Measurements from ENCODE around the gene FIBCD1.

The FIBCD1 gene

GRCh38 chr9:130937146-130938076 is 1.6 kb downstream of the FIBCD1 start:
- no peak overlapping the region for H3K27ac Mint-ChIP-seq
- peaks cover 35% of the 10 kb centered on the region for H3K4me1 Mint-ChIP-seq
- H3K9me3 Mint-ChIP-seq = no peaks in the 10 kb centered on the region

GRCh38 chr9:130936285-130937117 is 2.5 kb downstream of the FIBCD1 start:
- no peaks in the 10 kb centered on the region for H3K9me3 Mint-ChIP-seq
- no peak for ATAC-seq
- H3K4me1 Mint-ChIP-seq = peaks cover 44% of the 10 kb centered on the region
- H3K36me3 Mint-ChIP-seq = no peaks in the 10 kb centered on the region
- H3K27me3 Mint-ChIP-seq = peaks cover 93% of the 10 kb centered on the region
- H3K27ac Mint-ChIP-seq = no peak overlapping the region
- H3K4me3 Mint-ChIP-seq = peak overlapping the region; percentile 11

More at GRCh38 chr9:130937146-130938076, 1.6 kb downstream of the FIBCD1 start:
- ATAC-seq = no peak
- H3K4me3 Mint-ChIP-seq = no peak overlapping the region
- peaks cover 93% of the 10 kb centered on the region for H3K27me3 Mint-ChIP-seq
- H3K36me3 Mint-ChIP-seq = no peaks in the 10 kb centered on the region

GRCh38 chr9:130935648-130936271 is 3.3 kb downstream of the FIBCD1 start:
- Mint-ChIP-seq H3K9me3 (no peaks in the 10 kb centered on the region), H3K36me3 (no peaks in the 10 kb centered on the region), H3K27ac (no peak overlapping the region), H3K4me3 (no peak overlapping the region), H3K4me1 (peaks cover 45% of the 10 kb centered on the region), H3K27me3 (peaks cover 92% of the 10 kb centered on the region)
- ATAC-seq = no peak

- no peak overlapping the region for H3K27ac Mint-ChIP-seq
Measured at GRCh38 chr9:130934702-130935647, 4.1 kb downstream of the FIBCD1 start.

GRCh38 chr9:130934246-130934645 is 4.8 kb downstream of the FIBCD1 start:
- no peak for ATAC-seq

More at GRCh38 chr9:130934702-130935647, 4.1 kb downstream of the FIBCD1 start:
- Mint-ChIP-seq H3K36me3 (no peaks in the 10 kb centered on the region), H3K4me1 (peaks cover 40% of the 10 kb centered on the region), H3K27me3 (peaks cover 92% of the 10 kb centered on the region), H3K9me3 (no peaks in the 10 kb centered on the region), H3K4me3 (no peak overlapping the region)
- no peak for ATAC-seq

GRCh38 chr9:130933114-130934046 is 5.7 kb downstream of the FIBCD1 start:
- Mint-ChIP-seq H3K27ac (no peak overlapping the region), H3K4me1 (peaks cover 34% of the 10 kb centered on the region), H3K27me3 (peaks cover 88% of the 10 kb centered on the region), H3K4me3 (no peak overlapping the region), H3K36me3 (no peaks in the 10 kb centered on the region), H3K9me3 (no peaks in the 10 kb centered on the region)
- ATAC-seq = no peak

More at GRCh38 chr9:130934246-130934645, 4.8 kb downstream of the FIBCD1 start:
- H3K4me3 Mint-ChIP-seq = no peak overlapping the region
- no peaks in the 10 kb centered on the region for H3K9me3 Mint-ChIP-seq
- no peaks in the 10 kb centered on the region for H3K36me3 Mint-ChIP-seq
- peaks cover 95% of the 10 kb centered on the region for H3K27me3 Mint-ChIP-seq
- H3K4me1 Mint-ChIP-seq = peaks cover 40% of the 10 kb centered on the region
- no peak overlapping the region for H3K27ac Mint-ChIP-seq

GRCh38 chr9:130932255-130933079 is 6.6 kb downstream of the FIBCD1 start:
- H3K4me1 Mint-ChIP-seq = peaks cover 42% of the 10 kb centered on the region
- no peaks in the 10 kb centered on the region for H3K9me3 Mint-ChIP-seq
- H3K27me3 Mint-ChIP-seq = peaks cover 89% of the 10 kb centered on the region
- no peak for ATAC-seq
- no peaks in the 10 kb centered on the region for H3K36me3 Mint-ChIP-seq
- H3K4me3 Mint-ChIP-seq = no peak overlapping the region
- no peak overlapping the region for H3K27ac Mint-ChIP-seq

GRCh38 chr9:130931508-130932254 is 7.4 kb downstream of the FIBCD1 start:
- Mint-ChIP-seq H3K36me3 (no peaks in the 10 kb centered on the region), H3K27me3 (peaks cover 81% of the 10 kb centered on the region), H3K4me3 (peak overlapping the region; percentile 19), H3K9me3 (no peaks in the 10 kb centered on the region), H3K4me1 (peaks cover 37% of the 10 kb centered on the region), H3K27ac (no peak overlapping the region)
- peak; percentile 68 for ATAC-seq

- no peaks in the 10 kb centered on the region for H3K36me3 Mint-ChIP-seq
- no peaks in the 10 kb centered on the region for H3K9me3 Mint-ChIP-seq
- H3K27me3 Mint-ChIP-seq = peaks cover 73% of the 10 kb centered on the region
- H3K4me3 Mint-ChIP-seq = no peak overlapping the region
- H3K27ac Mint-ChIP-seq = no peak overlapping the region
- peaks cover 42% of the 10 kb centered on the region for H3K4me1 Mint-ChIP-seq
- no peak for ATAC-seq
Measured at GRCh38 chr9:130930804-130931349, 8.2 kb downstream of the FIBCD1 start.

GRCh38 chr9:130930132-130930803 is 8.8 kb downstream of the FIBCD1 start:
- Mint-ChIP-seq H3K36me3 (no peaks in the 10 kb centered on the region), H3K4me3 (no peak overlapping the region), H3K27me3 (peaks cover 67% of the 10 kb centered on the region), H3K27ac (no peak overlapping the region), H3K9me3 (no peaks in the 10 kb centered on the region), H3K4me1 (peaks cover 47% of the 10 kb centered on the region)
- no peak for ATAC-seq

- H3K36me3 Mint-ChIP-seq = no peaks in the 10 kb centered on the region
- no peak overlapping the region for H3K27ac Mint-ChIP-seq
- peaks cover 65% of the 10 kb centered on the region for H3K27me3 Mint-ChIP-seq
- ATAC-seq = no peak
- peaks cover 47% of the 10 kb centered on the region for H3K4me1 Mint-ChIP-seq
- H3K4me3 Mint-ChIP-seq = no peak overlapping the region
- H3K9me3 Mint-ChIP-seq = no peaks in the 10 kb centered on the region
Measured at GRCh38 chr9:130929571-130930038, 9.4 kb downstream of the FIBCD1 start.

Measured in stimulated activated memory B cell treated with anti-CD40 and anti-IgM and Interleukin-4, amounts not matched to agents 10 μg/mL and 1 μg/mL and 100 μg/mL, for 72 hours (primary cell).